ENCODE results near the gene RBM5.

The RBM5 gene

DNA sequence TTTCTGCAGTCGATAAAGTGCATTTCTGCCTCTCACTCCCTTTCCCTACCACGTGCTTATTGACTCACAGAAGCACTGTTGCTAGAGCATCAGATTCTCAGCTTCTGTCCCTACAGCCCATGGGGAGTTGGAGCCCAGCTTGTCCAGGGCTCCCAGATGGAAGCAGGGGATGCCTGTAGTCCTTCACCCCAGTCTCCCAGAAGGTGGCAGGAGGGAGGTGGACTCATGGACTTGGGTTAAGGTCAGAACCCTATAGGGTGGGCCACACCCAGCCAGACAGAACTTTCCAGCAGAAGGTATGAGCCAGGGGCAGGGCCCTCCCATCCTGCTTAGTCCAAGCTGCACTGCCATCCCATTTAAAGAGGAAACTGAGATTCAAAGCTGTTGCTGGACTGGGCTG lies 33.4 kb downstream of the RBM5 start:
- H3K4me2 ChIP-seq (ENCODE audit: low read depth, low read length, poor library complexity, severe bottlenecking) = no peak overlapping the region

DNA sequence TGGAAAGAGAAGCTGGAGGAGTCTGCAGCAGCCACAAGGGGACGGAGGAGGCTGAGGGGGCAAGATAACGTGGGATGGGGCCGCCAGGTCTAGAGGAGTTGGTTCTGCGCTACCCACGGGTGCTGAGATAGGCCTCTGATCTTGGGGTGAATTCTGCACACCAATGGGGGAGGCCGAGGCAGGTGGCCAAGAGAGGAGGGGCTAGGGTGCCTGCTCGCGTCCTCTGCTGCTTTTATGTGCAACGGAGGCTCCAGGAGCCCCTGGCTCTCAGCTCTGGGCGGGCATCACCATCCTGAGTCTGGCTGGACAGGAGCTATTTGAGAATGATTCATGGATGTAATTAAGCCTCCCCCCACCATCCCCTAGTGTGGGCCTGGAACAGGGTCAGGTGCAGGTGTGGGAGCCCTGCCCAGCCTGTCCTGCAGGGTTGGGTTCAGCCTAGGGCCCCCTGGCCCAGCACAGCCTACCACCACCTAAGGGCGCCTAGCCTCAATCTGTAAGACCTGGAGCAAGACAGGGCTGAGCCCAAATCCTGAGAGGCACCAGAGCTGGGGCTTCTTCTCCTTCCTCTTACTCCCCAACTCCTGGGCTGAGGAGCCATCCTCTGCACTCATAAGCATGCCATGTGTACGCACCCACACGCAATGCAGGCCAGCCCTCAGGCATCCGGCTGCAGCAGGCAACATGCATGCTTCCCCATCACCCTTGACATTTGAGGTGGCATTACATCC lies 34.1 kb downstream of the RBM5 start:
- Histone ChIP-seq H3K9ac (ENCODE audit: low read length) (no peak overlapping the region), H4K20me1 (ENCODE audit: low read depth, low read length) (no peaks in the 10 kb centered on the region), H3K4me2 (ENCODE audit: low read depth, low read length, poor library complexity, severe bottlenecking) (no peak overlapping the region), H3K27ac (ENCODE audit: low read depth, low read length) (no peak overlapping the region), H3K4me3 (ENCODE audit: insufficient read depth, low read length, poor library complexity, severe bottlenecking) (no peak overlapping the region), H3K9me3 (ENCODE audit: insufficient read depth, low read length) (no peaks in the 10 kb centered on the region), H3K36me3 (ENCODE audit: low read length) (peaks cover 6% of the 10 kb centered on the region; the same call in 1 of the 2 replicates), H3K9me2 (replicated peaks; ENCODE audit: insufficient read depth, low read length) (no peaks in the 10 kb centered on the region), H3K79me2 (ENCODE audit: insufficient read depth, low read length) (no peaks in the 10 kb centered on the region), H3F3A (ENCODE audit: insufficient read depth) (peaks cover 7% of the 10 kb centered on the region; the same call in 1 of the 2 replicates), H2AFZ (ENCODE audit: low read depth, low read length, severe bottlenecking) (no peak overlapping the region), H3K27me3 (ENCODE audit: low read length) (no peaks in the 10 kb centered on the region)
- TF ChIP-seq EZH2phosphoT487 (conservative IDR thresholded peaks at IDR 0.05; ENCODE audit: low read length) = no peak
- TF ChIP-seq, protein P1, sequence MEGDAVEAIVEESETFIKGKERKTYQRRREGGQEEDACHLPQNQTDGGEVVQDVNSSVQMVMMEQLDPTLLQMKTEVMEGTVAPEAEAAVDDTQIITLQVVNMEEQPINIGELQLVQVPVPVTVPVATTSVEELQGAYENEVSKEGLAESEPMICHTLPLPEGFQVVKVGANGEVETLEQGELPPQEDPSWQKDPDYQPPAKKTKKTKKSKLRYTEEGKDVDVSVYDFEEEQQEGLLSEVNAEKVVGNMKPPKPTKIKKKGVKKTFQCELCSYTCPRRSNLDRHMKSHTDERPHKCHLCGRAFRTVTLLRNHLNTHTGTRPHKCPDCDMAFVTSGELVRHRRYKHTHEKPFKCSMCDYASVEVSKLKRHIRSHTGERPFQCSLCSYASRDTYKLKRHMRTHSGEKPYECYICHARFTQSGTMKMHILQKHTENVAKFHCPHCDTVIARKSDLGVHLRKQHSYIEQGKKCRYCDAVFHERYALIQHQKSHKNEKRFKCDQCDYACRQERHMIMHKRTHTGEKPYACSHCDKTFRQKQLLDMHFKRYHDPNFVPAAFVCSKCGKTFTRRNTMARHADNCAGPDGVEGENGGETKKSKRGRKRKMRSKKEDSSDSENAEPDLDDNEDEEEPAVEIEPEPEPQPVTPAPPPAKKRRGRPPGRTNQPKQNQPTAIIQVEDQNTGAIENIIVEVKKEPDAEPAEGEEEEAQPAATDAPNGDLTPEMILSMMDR (IDR thresholded peaks at IDR 0.05; ENCODE audit: insufficient read depth, low read length, poor library complexity, severe bottlenecking) = no peak

More for the DNA sequence above, 33.4 kb downstream of the RBM5 start:
- Histone ChIP-seq H4K20me1 (ENCODE audit: low read depth, low read length) (no peaks in the 10 kb centered on the region), H3K79me2 (ENCODE audit: insufficient read depth, low read length) (no peaks in the 10 kb centered on the region), H3F3A (ENCODE audit: insufficient read depth) (peaks cover 7% of the 10 kb centered on the region; the same call in 1 of the 2 replicates), H3K9ac (ENCODE audit: low read length) (no peak overlapping the region), H3K9me3 (ENCODE audit: insufficient read depth, low read length) (no peaks in the 10 kb centered on the region), H3K27ac (ENCODE audit: low read depth, low read length) (no peak overlapping the region), H3K27me3 (ENCODE audit: low read length) (no peaks in the 10 kb centered on the region), H3K36me3 (ENCODE audit: low read length) (peaks cover 9% of the 10 kb centered on the region; the same call in 1 of the 2 replicates), H3K4me3 (ENCODE audit: insufficient read depth, low read length, poor library complexity, severe bottlenecking) (no peak overlapping the region), H2AFZ (ENCODE audit: low read depth, low read length, severe bottlenecking) (no peak overlapping the region), H3K9me2 (replicated peaks; ENCODE audit: insufficient read depth, low read length) (no peaks in the 10 kb centered on the region)
- TF ChIP-seq, protein P1 (IDR thresholded peaks at IDR 0.05; ENCODE audit: insufficient read depth, low read length, poor library complexity, severe bottlenecking) = no peak
- no peak for TF ChIP-seq EZH2phosphoT487 (conservative IDR thresholded peaks at IDR 0.05; ENCODE audit: low read length)

DNA sequence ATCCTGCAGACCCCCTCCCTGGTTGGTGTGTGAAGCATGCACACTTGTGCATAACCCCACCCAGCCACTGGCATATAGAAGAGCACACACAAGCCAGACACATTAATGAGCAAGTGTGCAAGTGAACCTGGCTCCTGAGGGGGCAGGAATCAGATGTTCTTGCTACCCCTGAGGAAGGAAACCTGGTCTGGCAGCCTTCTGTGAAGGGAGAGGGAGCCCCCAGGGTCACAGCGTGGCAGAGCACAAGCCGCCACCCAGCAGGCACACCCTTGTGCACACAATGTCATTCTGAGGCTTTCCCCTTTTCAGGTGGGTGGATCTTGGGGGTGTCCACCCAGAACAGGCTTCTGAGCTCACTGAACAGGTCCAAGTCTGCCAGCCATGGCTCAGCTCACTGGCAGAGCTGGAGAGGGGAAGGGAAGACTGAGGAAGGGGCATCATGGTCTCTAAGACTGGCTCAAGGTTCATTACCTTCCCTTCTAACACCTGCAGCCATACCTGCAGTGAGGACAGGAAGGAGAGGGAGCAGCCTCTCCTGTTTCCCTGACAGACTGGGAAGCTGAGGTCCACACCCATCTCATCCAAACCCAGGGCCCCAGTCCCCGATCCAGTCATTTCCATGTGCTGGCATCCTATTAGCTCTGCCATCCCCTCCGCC lies 34.8 kb downstream of the RBM5 start:
- Histone ChIP-seq H3K9me2 (replicated peaks; ENCODE audit: insufficient read depth, low read length) (no peaks in the 10 kb centered on the region), H3K9ac (ENCODE audit: low read length) (no peak overlapping the region), H3K36me3 (ENCODE audit: low read length) (0 out of 2 replicates have a peak, but pooled peaks cover 3% of the 10 kb centered on the region), H4K20me1 (ENCODE audit: low read depth, low read length) (no peaks in the 10 kb centered on the region), H2AFZ (ENCODE audit: low read depth, low read length, severe bottlenecking) (no peak overlapping the region), H3K79me2 (ENCODE audit: insufficient read depth, low read length) (no peaks in the 10 kb centered on the region), H3K27me3 (ENCODE audit: low read length) (no peaks in the 10 kb centered on the region), H3K9me3 (ENCODE audit: insufficient read depth, low read length) (no peaks in the 10 kb centered on the region), H3K27ac (ENCODE audit: low read depth, low read length) (no peak overlapping the region), H3K4me3 (ENCODE audit: insufficient read depth, low read length, poor library complexity, severe bottlenecking) (no peak overlapping the region), H3K4me2 (ENCODE audit: low read depth, low read length, poor library complexity, severe bottlenecking) (no peak overlapping the region), H3F3A (ENCODE audit: insufficient read depth) (peaks cover 4% of the 10 kb centered on the region; the same call in 1 of the 2 replicates)
- no peak for TF ChIP-seq EZH2phosphoT487 (conservative IDR thresholded peaks at IDR 0.05; ENCODE audit: low read length)

Data from SU-DHL-6 (cell line).